Measurements from ENCODE around the gene LMNA. TPM values are rescaled to one million over a fixed set of nuclear protein-coding genes. Genes with fewer than 3 reads are reported as not detected.
"Not testable (repeated sequence)": the region's sequence is repeated elsewhere in the genome, so short reads cannot be mapped to it uniquely, and the experiment has no call there.

LMNA gene
- total RNA-seq, 3 donors from 2014 or later = 263 to 334 (median 308) TPM

DNA sequence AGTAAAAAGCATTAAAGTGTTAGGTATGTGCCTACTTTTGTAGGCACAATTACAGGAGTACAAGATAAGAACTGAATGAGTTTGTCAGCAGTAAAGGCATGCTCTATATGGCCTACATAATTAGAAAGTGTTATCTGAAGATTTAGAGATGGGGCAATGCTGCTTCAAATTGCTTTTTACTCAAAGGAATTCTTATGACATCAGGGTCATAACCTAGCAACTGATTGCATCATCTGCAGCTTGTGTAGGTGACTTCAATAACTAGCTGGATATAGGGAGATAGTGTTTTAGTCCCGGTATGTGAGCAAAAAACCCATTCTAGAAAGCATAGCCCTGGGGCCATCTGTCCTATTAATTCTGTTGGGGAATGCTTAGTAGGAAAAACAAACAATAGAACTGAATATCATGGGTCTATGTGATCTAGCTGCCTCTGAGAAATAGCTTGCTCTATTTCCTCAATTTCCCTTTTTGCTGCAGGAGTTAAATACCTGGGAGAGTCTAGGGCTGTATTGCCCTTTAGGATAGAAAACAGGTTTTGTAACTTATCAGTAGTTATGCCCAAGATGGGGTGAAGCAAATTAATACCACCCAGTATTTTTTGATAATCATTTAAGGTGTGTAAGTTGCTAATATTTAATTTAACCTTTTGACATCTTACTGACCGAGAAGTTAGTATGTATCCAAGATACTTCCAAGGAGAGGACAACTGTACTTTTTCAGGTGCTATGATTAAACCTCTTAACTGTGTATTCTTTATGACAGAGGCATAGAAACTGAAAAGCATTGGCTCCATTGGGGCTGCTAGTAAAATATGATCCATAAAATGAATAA is 72.1 kb downstream of the LMNA start:
- H3K4me3 ChIP-seq; DNase-seq; H3K9me3 ChIP-seq; H3K36me3 ChIP-seq (ENCODE audit: low read depth); H3K4me1 ChIP-seq (ENCODE audit: low read depth); intact Hi-C loops (cut with DNase I, micrococcal nuclease): not testable (repeated sequence)
- ATAC-seq = peak; percentile 48

Other genes starting within 250 kb of the LMNA start
- 10 to 100 TPM; 21.8 to 29.7 (median 23.5) TPM for gene RIT1, start 203.4 kb upstream of the LMNA start, total RNA-seq
- 10 to 100 TPM; 52.9 to 59.5 (median 58.6) TPM for gene KHDC4, start 180.3 kb upstream of the LMNA start, total RNA-seq
- gene RXFP4, start 173.1 kb upstream of the LMNA start, total RNA-seq = 1 to 10 TPM; 1.2 to 4.2 (median 3.3) TPM
- 100 to 1,000 TPM in 1 of 3 donors, 10 to 100 TPM in 2; 79.7 to 132 (median 90.5) TPM for gene ARHGEF2, start 136.2 kb upstream of the LMNA start, total RNA-seq
- gene SSR2, start 93.8 kb upstream of the LMNA start, total RNA-seq = 100 to 1,000 TPM; 144 to 203 (median 164) TPM
- 10 to 100 TPM; 23.7 to 36.9 (median 23.9) TPM for gene UBQLN4, start 60.9 kb upstream of the LMNA start, total RNA-seq
- gene LAMTOR2, start 59.9 kb upstream of the LMNA start, total RNA-seq = 10 to 100 TPM; 49.8 to 73.4 (median 60.7) TPM
- gene RAB25, start 53.6 kb upstream of the LMNA start, total RNA-seq = 100 to 1,000 TPM in 2 of 3 donors, 10 to 100 TPM in 1; 85.1 to 242 (median 158) TPM
- gene MEX3A, start 32.2 kb upstream of the LMNA start, total RNA-seq = 1 to 10 TPM in 1 of 3 donors, under 1 TPM in 2; 0.32 to 2.5 (median 0.66) TPM
- 1 to 10 TPM; 2.1 to 7.6 (median 5.5) TPM for gene SEMA4A, start 38.9 kb downstream of the LMNA start, total RNA-seq
- 10 to 100 TPM; 19.8 to 31.1 (median 24.8) TPM for gene SLC25A44, start 79.4 kb downstream of the LMNA start, total RNA-seq
- 10 to 100 TPM; 38.1 to 46.8 (median 43.6) TPM for gene PMF1, start 98.3 kb downstream of the LMNA start, total RNA-seq
- gene BGLAP, start 127.5 kb downstream of the LMNA start, total RNA-seq = 1 to 10 TPM; 1.4 to 4.6 (median 2.4) TPM
- 1 to 10 TPM; 1.5 to 6.2 (median 1.9) TPM for gene PAQR6, start 133.3 kb downstream of the LMNA start, total RNA-seq
- 10 to 100 TPM; 72.9 to 89.5 (median 81.1) TPM for gene SMG5, start 168.1 kb downstream of the LMNA start, total RNA-seq
- 1 to 10 TPM; 3.9 to 6.0 (median 4.1) TPM for gene TMEM79, start 169.6 kb downstream of the LMNA start, total RNA-seq
- gene GLMP, start 181.0 kb downstream of the LMNA start, total RNA-seq = 10 to 100 TPM; 33.0 to 50.1 (median 35.3) TPM
- not detected for gene VHLL, start 184.6 kb downstream of the LMNA start, total RNA-seq
- 100 to 1,000 TPM; 117 to 157 (median 133) TPM for gene CCT3, start 223.6 kb downstream of the LMNA start, total RNA-seq
- gene TSACC, start 223.8 kb downstream of the LMNA start, total RNA-seq = under 1 TPM in 1 of 3 donors, not detected in 2; 0.87 TPM